Subcutaneous adipose tissue (tissue), 4 donors: ENCODE data around the gene TMEM98. TPM values are rescaled to one million over a fixed set of nuclear protein-coding genes. Genes with fewer than 3 reads are reported as not detected.

Source experiments
- CTCF ChIP-seq: fragments of 450-650 bp; IDR thresholded peaks from one replicate; pipeline ENCODE4 v1.5.1; 2016; ENCODE audit warnings: low read depth, mild to moderate bottlenecking, control low read depth, antibody characterized with exemption, moderate library complexity
- total RNA-seq, 4 donors: library from RNA; depleted of rRNA; stranded (reverse); fragments of >200 nt; gene quantifications; one replicate each; pipeline ENCODE4 v1.1.0, GENCODE V29; 2016

TMEM98 gene
- total RNA-seq, 4 donors from 2014 or later = 9.5 to 57.3 (median 32.3) TPM

- TF ChIP-seq CTCF = no peak
Observed at GRCh38 chr17:32909787-32910369, 18.1 kb upstream of the TMEM98 start.

DNA sequence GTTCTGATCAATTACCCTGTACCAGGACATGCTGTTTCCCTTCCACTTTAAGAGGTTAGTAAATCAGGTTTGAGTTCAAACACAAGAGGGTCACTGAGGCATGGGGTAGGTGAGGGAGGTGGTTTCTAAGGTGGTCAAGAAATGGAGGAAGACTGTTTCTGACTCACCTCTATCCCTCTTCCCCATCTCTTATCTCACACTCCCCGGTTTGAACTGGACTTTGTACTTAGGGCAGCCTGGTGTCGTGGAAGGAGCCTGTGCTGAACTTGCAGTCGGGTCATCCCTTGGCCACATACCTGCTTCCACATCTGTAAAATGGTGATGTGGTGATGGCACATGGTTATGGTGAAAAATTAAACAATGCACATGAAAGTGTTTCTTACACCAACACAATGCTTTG, 17.2 kb upstream of the TMEM98 start:
- no peak for TF ChIP-seq CTCF

- TF ChIP-seq CTCF = no peak
Observed at GRCh38 chr17:32912218-32912897, 15.6 kb upstream of the TMEM98 start.

- no peak for TF ChIP-seq CTCF
Observed at GRCh38 chr17:32913593-32913992, 14.4 kb upstream of the TMEM98 start.

DNA sequence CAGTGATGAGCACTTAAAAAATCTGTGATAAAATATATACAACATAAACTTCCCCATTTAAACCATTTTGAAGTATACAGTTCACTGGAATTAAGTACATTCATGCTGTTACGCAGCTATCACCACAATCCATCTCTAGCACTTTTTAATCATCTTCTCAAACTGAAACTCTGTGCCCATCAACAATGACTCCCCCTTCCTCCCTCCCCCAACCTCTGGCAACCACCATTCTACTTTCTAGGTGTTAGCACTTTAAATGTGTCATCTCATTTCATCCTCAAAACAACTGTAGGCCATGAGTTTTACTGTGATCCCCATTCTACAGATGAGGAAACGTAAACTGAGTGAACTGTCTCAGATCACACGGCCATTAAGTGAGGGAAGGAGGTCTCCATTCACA, 13.8 kb upstream of the TMEM98 start:
- no peak for TF ChIP-seq CTCF

DNA sequence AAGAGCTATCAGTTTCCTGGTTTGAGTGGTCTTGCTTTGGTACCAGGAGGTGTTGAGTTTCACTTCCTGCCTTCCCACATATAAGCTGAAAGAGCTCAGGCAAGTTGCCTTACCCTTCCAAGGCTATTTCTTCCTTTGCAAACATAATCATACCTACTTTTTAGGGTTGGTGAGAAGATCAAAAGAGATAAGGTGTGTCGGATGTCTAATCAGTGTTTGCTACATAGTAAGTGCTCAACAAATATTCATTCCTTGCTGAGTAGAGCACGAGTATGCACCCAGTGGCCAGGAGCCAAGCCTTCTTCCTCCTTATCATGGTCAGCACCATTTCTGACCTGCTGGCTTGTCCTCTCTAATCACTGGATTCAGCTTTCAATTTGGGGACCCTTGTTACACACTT, 12.7 kb upstream of the TMEM98 start:
- no peak for TF ChIP-seq CTCF

DNA sequence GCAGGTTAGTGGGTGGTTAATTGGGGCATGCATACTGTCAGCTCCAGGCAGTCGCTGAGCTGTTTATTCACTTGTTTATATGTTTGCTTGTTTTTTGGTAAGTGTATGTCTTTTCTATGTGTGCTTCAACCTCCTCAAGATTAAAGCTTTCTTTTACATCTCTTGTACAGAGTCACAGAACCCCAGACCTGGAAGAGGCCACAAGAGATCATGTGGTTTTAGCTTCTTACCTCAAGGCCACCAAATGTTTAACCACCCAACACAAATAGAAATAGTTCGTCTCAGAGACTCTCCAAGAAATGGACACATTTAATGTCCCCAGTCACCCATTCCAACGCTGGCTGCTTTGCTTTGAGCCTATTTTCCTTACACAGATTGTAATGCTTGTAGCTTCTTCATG, 11.8 kb upstream of the TMEM98 start:
- TF ChIP-seq CTCF = no peak
